Motor neuron (in vitro differentiated cells): ENCODE data around the gene SMIM7. TPM values are rescaled to one million over a fixed set of nuclear protein-coding genes. Genes with fewer than 3 reads are reported as not detected.
"Not testable (repeated sequence)": the region's sequence is repeated elsewhere in the genome, so short reads cannot be mapped to it uniquely, and the experiment has no call there.

ENCODE experiments used
- ATAC-seq, 8 experiments: fragments of 200-7000 bp; cut with Tn5 transposase; replicated peaks in 6 of 8; 2 replicates each; pipeline ENCODE4 v1.8.0; 2021; ENCODE audit warnings: mild to moderate bottlenecking in 8 of 8, moderate library complexity in 8 of 8
- H3K27ac ChIP-seq, 2 donors: fragments of 250-450 bp; sonication (Bioruptor Pico); 2 replicates each; pipeline ENCODE4 v1.9.0; 2021; ENCODE audit warnings: antibody characterized with exemption in 2 of 2, mild to moderate bottlenecking in 2 of 2, moderate library complexity in 1 of 2
- H3K4me1 ChIP-seq, 2 donors: fragments of 250-450 bp; sonication (Bioruptor Pico); replicated peaks in 1 of 2; 2 replicates each; pipeline ENCODE4 v1.6.1; 2021; ENCODE audit warnings: antibody characterized with exemption in 2 of 2, mild to moderate bottlenecking in 2 of 2, moderate library complexity in 1 of 2
- H3K4me3 ChIP-seq, 5 donors: fragments of 250-450 bp; sonication (Bioruptor Pico); 2 replicates each; pipeline ENCODE4 v1.9.0; 2021; ENCODE audit warnings: antibody characterized with exemption in 5 of 5, mild to moderate bottlenecking in 5 of 5, moderate library complexity in 4 of 5
- WGBS, 10 experiments: fragments of 450-650 bp; shearing (Covaris generic); methylation state at CpG; one replicate each; pipeline ENCODE4 v1.0.0; 2022; 5-methylcytosine and 5-hydroxymethylcytosine counted together
- in situ Hi-C, 9 experiments: fragments of 400-800 bp; cut with MboI; loops; one replicate each; pipeline ENCODE4 v1.15.0; 2021; ENCODE audit warnings: low sequenced_read_pairs in 9 of 9, low pct_unique_long_range_greater_than_20kb in 2 of 9; ENCODE audit not compliant: unreplicated experiment in 9 of 9
- total RNA-seq, 8 experiments: library from RNA; unstranded; fragments of 300-600 nt; gene quantifications; 2 replicates each; pipeline versions ENCODE4 v1.2.3 to v1.2.4, GENCODE V29; 2022

The SMIM7 gene
- total RNA-seq, 8 experiments from 2014 or later = 46.8 to 84.3 (median 68.3) TPM

GRCh38 chr19:16671652-16672274, 11.8 kb upstream of the SMIM7 start:
- H3K4me1 ChIP-seq = no peaks in the 10 kb centered on the region
- no peak overlapping the region for H3K27ac ChIP-seq
- ATAC-seq = peak in 1 of 8 experiments; percentile 56
- 0 to 100% (median 83%) methylated on average over 1 to 11 of the region's 12 CpGs; no CpG with 5 or more reads in 1 of the 10 experiments for WGBS, 10 experiments
- in situ Hi-C loops = no loop called here
- no peak overlapping the region for H3K4me3 ChIP-seq

GRCh38 chr19:16670291-16670690, 10.3 kb upstream of the SMIM7 start:
- Histone ChIP-seq H3K27ac (no peak overlapping the region), H3K4me3 (no peak overlapping the region), H3K4me1 (no peaks in the 10 kb centered on the region)
- WGBS, 10 experiments = 86 to 100% (median 97%) methylated on average over 1 to 11 of the region's 13 CpGs; no CpG with 5 or more reads in 1 of the 10 experiments
- ATAC-seq = no peak
- in situ Hi-C loops = no loop called here

GRCh38 chr19:16668702-16669101, 8.8 kb upstream of the SMIM7 start:
- H3K4me1 ChIP-seq, H3K27ac ChIP-seq, ATAC-seq, H3K4me3 ChIP-seq, in situ Hi-C loops: not testable (repeated sequence)
- 42 to 100% (median 73%) methylated on average over 1 to 3 of the region's 4 CpGs; no CpG with 5 or more reads in 4 of the 10 experiments for WGBS, 10 experiments

GRCh38 chr19:16668176-16668575, 8.2 kb upstream of the SMIM7 start:
- 22 to 100% (median 94%) methylated on average over 1 to 4 of the region's 5 CpGs; no CpG with 5 or more reads in 3 of the 10 experiments for WGBS, 10 experiments

GRCh38 chr19:16661480-16662034, 1.6 kb upstream of the SMIM7 start:
- peaks cover 3 to 6% of the 10 kb centered on the region in 2 donors for H3K4me1 ChIP-seq
- ATAC-seq = no peak
- peak overlapping the region; percentile 65 to 97 (median 79) for H3K4me3 ChIP-seq
- WGBS, 10 experiments = 0 to 59% (median 8%) methylated on average over 1 to 2 of the region's 31 CpGs; no CpG with 5 or more reads in 5 of the 10 experiments
- no peak overlapping the region for H3K27ac ChIP-seq
- in situ Hi-C loops = no loop called here

More at GRCh38 chr19:16668176-16668575, 8.2 kb upstream of the SMIM7 start:
- no peak overlapping the region for H3K27ac ChIP-seq
- H3K4me3 ChIP-seq = no peak overlapping the region
- in situ Hi-C loops = no loop called here
- no peak for ATAC-seq
- no peaks in the 10 kb centered on the region for H3K4me1 ChIP-seq

- in situ Hi-C loops = no loop called here
- H3K27ac ChIP-seq = peak within 1 kb of the TSS; percentile 96 to 97
- 0% methylated on average over 1 of the region's 76 CpGs; no CpG with 5 or more reads in 9 of the 10 experiments for WGBS, 10 experiments
- peak within 1 kb of the TSS; percentile 65 to 97 (median 79) for H3K4me3 ChIP-seq
- peaks cover 3 to 6% of the 10 kb centered on the region in 2 donors for H3K4me1 ChIP-seq
- ATAC-seq = peak; percentile 4 to 32 (median 19)
Measured at GRCh38 chr19:16660763-16661479, 977 bp upstream of the SMIM7 start, which contains the start of gene TMEM38A. TMEM38A (plus strand) TSS chr19:16661139; CDS start chr19:16661218, 79 bp downstream.

GRCh38 chr19:16659464-16659831, 496 bp downstream of the SMIM7 start:
- ATAC-seq = peak in 2 of 8 experiments; percentile 1 to 4
- Histone ChIP-seq H3K4me1 (peaks cover 3 to 6% of the 10 kb centered on the region in 2 donors), H3K27ac (peak overlapping the region; percentile 96 to 97), H3K4me3 (peak overlapping the region; percentile 65 to 97 (median 79))
- 0 to 12% (median 0%) methylated on average over 1 to 3 of the region's 14 CpGs; no CpG with 5 or more reads in 7 of the 10 experiments for WGBS, 10 experiments
- in situ Hi-C loops = no loop called here

GRCh38 chr19:16657384-16657783, 2.6 kb downstream of the SMIM7 start:
- 67 to 100% (median 90%) methylated on average over 2 to 4 of the region's 5 CpGs; no CpG with 5 or more reads in 4 of the 10 experiments for WGBS, 10 experiments
- H3K4me3 ChIP-seq = no peak overlapping the region
- in situ Hi-C loops = no loop called here
- H3K4me1 ChIP-seq = peaks cover 3 to 6% of the 10 kb centered on the region in 2 donors
- no peak overlapping the region for H3K27ac ChIP-seq
- no peak for ATAC-seq

GRCh38 chr19:16655727-16656126, 4.2 kb downstream of the SMIM7 start:
- Histone ChIP-seq H3K27ac (no peak overlapping the region), H3K4me1 (peaks cover 0 to 3% of the 10 kb centered on the region in 2 donors), H3K4me3 (no peak overlapping the region)
- in situ Hi-C loops = no loop called here
- ATAC-seq = no peak
- WGBS, 10 experiments = 77 to 99% (median 85%) methylated on average over 1 to 11 of the region's 11 CpGs; no CpG with 5 or more reads in 1 of the 10 experiments

GRCh38 chr19:16654627-16655026, 5.3 kb downstream of the SMIM7 start:
- 49 to 100% (median 93%) methylated on average over 1 to 3 of the region's 3 CpGs; no CpG with 5 or more reads in 5 of the 10 experiments for whole genome bisulfite sequencing, 10 experiments
- Histone ChIP-seq H3K4me3 (no peak overlapping the region), H3K27ac (no peak overlapping the region), H3K4me1 (peaks cover 0 to 3% of the 10 kb centered on the region in 2 donors)
- in situ Hi-C loops = no loop called here
- peak in 3 of 8 experiments; percentile 63 to 78 (median 73) for ATAC-seq

GRCh38 chr19:16654140-16654539, 5.8 kb downstream of the SMIM7 start:
- in situ Hi-C loops = no loop called here
- ATAC-seq = peak in 3 of 8 experiments; percentile 51 to 80 (median 62)
- 85 to 100% (median 89%) methylated on average over 2 to 3 of the region's 3 CpGs; no CpG with 5 or more reads in 7 of the 10 experiments for WGBS, 10 experiments

GRCh38 chr19:16652854-16653253, 7.1 kb downstream of the SMIM7 start:
- Histone ChIP-seq H3K4me1 (no peaks in the 10 kb centered on the region), H3K27ac (no peak overlapping the region), H3K4me3 (no peak overlapping the region)
- no peak for ATAC-seq
- WGBS, 10 experiments = 85 to 100% (median 100%) methylated on average over 1 to 4 of the region's 7 CpGs; no CpG with 5 or more reads in 7 of the 10 experiments
- in situ Hi-C loops = no loop called here

More at GRCh38 chr19:16654140-16654539, 5.8 kb downstream of the SMIM7 start:
- Histone ChIP-seq H3K4me3 (no peak overlapping the region), H3K4me1 (peaks cover 0 to 3% of the 10 kb centered on the region in 2 donors), H3K27ac (no peak overlapping the region)
